Inflammatory macrophage (primary cell): ENCODE results near the gene ZNF221.

Experiments
- DNase-seq, 2 donors: peaks; one replicate each; pipeline ENCODE4 v3.0.0-alpha.2; 2020 to 2022

The ZNF221 gene

GRCh38 chr19:43960411-43960810 is 9.4 kb downstream of the ZNF221 start:
- no peak for DNase-seq

- no peak for DNase-seq
These were observed 15.2 kb downstream of the ZNF221 start for GRCh38 chr19:43966079-43966694.

- no peak for DNase-seq
These were observed 25.7 kb downstream of the ZNF221 start for GRCh38 chr19:43976732-43977131.

GRCh38 chr19:43983544-43983911 is 32.5 kb downstream of the ZNF221 start:
- no peak for DNase-seq

- DNase-seq: peak; percentile 93 to 94
These were observed 33.1 kb downstream of the ZNF221 start, which contains the start of gene ZNF155 for GRCh38 chr19:43983912-43984686. ZNF155 (plus strand) TSS chr19:43984188; CDS start chr19:43988544, 4,356 bp downstream.

GRCh38 chr19:43984687-43985000 is 33.6 kb downstream of the ZNF221 start:
- peak in 1 of 2 donors; percentile 33 for DNase-seq

GRCh38 chr19:43997631-43998290 is 46.7 kb downstream of the ZNF221 start:
- no peak for DNase-seq

- no peak for DNase-seq
These were observed 51.2 kb downstream of the ZNF221 start for GRCh38 chr19:44002212-44002565.

GRCh38 chr19:44002566-44003460 is 51.8 kb downstream of the ZNF221 start, which contains the start of gene ZNF230:
ZNF230 (plus strand) TSS chr19:44002957; CDS start chr19:44007079, 4,122 bp downstream.
- DNase-seq: peak; percentile 97

- peak in 1 of 2 donors; percentile 12 for DNase-seq
These were observed 52.5 kb downstream of the ZNF221 start for GRCh38 chr19:44003461-44004009.

GRCh38 chr19:44005973-44006372 is 54.9 kb downstream of the ZNF221 start:
- DNase-seq: peak; percentile 65 to 83

- DNase-seq: no peak
These were observed 56.4 kb downstream of the ZNF221 start for GRCh38 chr19:44007473-44007872.

GRCh38 chr19:44010468-44010867 is 59.4 kb downstream of the ZNF221 start:
- DNase-seq: no peak
